ENCODE data around the gene ATXN2.
"Not testable (repeated sequence)": the region's sequence is repeated elsewhere in the genome, so short reads cannot be mapped to it uniquely, and the experiment has no call there.

ATXN2 gene

DNA sequence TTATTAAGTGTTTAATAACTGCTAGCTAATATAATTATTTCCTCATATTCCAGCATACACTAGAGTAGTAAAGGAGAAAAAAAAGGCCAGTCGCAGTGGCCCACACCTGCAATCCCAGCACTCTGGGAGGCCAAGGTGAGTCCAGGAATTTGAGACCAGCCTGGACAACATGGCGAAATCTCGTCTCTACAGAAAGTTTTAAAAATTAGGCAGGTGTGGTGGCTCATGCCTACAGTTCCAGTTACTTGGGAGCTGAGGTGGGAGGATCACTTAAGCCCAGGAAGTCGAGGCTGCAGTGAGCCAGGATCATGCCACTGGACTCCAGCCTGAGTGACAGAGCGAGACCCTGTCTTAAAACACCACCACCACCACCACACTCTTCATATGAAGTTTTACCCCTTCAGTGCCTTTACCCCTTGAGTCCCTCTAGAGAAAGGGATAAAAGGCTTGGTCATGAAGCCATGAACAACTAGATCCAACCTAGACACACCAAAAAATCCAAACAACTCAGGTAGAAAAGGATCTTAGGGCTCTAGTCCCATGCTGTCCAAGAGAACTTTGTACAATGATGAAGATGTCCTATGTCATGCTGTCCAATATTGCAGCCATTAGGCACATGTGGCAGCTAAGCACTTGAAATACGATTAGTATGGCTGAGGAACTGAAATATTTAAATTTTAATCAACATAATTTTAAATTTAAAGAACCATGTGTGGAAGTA lies 29.6 kb downstream of the ATXN2 start:
- DNase-seq, result no peak

DNA sequence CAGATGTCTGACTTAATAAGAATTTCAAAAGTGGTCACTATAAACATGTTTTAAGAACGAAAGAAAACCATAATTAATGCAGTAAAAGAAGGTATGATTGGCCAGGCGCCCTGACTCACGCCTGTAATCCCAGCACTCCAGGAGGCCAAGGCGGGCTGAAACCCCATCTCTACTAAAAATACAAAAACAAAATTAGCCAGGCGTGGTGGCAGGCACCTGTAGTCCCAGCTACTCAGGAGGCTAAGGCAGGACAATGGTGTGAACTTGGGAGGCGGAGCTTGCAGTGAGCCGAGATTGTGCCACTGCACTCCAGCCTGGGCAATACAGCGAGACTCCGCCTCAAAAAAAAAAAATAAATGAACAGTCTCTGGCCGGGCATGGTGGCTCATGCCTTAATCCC lies 38.3 kb downstream of the ATXN2 start:
- DNase-seq, result not testable (repeated sequence)

DNA sequence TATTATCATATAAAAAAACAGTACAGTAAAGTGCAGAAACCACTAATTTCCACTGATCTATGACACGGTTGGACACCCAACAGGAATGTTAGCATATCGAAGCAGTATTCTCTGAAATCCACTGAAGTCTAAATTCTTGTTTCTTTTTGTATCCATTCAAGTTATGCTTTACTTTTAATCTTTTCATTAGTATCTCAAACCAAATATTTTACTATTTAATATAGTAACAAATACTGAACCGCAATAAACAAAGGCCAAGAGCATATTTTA lies 41.1 kb downstream of the ATXN2 start:
- DNase-seq, result no peak

DNA sequence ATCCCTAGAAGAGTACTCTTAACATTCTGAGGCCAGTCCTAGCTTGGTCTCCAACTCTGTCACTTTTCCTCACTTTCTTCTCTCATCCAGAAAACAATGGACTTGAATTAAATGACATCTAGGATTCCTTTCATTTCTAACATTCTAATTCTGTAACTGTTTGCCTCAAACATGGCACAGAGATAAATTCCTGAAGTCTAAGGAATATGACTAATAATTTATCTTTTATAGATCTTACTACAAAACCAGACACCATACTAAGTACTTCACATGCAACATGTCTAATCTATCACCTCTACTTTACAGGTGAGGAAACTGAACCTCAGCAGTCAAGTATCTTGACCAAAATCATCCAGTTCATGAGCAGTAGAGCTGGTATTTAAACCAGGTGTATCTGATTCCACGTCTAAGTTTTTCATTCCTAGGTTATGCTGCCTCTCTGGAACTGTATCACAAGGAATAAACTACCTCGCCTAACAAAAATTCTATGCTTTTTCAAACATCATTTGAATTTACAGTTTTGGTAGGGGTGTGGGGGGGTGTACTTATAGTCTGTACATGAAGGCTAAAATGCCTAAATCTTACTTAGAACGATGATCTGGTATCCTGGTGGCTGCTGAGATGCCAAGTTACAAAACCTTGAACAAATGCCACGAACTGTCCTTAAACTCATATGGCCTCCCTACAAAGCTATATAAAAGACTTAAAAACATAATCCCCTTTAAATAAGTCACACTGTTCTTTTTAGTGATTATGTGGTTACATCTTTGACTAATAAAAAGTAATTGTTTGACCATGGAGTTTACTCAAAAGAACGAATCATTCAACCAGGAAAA lies 41.6 kb downstream of the ATXN2 start:
- DNase-seq, result no peak

DNA sequence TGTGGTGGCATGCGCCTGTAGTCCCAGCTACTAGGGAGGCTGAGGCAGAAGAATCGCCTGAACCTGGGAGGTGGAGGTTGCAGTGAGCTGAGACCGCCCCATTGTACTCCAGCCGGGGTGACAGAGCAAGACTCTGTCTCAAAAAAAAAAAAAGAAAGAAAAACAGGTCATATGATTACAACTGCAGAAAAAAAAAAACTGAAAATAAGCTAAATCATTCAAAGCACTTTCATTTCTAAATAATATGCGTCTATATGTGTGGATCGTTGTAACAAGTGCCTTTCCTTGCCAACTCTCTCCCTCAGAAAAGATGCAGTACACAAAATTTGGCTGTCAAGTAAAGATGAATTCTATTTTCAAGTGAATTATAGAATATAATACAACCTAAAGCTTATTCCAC lies 42.4 kb downstream of the ATXN2 start:
- DNase-seq, result no peak

DNA sequence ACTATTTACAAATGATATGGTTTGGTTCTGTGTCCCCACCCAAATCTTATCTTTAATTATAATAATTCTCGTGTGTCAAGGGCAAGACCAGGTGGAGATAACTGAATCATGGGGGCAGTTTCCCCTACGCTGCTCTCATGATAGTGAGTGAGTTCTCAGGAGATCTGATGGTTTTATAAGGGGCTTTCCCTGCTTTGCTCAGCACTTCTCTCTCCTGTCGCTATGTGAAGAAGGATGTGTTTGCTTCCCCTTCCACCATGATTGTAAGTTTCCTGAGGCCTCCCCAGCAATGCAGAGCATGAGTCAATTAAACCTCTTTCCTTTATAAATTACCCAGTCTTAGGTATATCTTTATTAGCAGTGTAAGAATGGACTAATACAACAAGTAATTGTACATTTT lies 43.8 kb downstream of the ATXN2 start:
- DNase-seq, result not testable (repeated sequence)

DNA sequence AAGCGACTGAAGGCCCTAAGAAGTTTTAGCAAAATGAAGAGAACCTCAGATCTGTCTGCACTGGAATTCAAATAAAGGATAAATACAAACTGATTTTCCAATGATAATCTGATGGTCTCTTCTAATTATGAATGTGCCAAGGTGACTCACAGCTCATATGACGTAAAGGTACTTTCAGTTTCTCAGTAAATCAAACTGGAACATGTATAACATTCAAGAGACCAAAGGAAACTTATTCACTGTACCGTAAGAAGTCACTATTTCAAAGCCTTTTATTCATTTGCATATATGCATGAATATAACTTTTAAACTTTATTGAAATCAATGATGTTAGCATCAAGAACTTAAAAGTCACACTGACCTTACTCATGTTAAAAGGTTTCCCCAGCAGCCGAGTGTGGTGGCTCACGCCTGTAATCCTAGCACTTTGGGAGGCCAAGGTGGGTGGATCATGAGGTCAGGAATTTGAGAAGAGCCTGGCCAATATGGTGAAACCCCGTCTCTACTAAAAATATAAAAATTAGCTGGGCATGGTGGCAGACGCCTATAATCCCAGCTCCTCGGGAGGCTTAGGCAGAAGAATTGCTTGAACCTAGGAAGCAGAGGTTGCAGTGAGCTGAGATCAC lies 52.2 kb downstream of the ATXN2 start:
- no peak for DNase-seq

DNA sequence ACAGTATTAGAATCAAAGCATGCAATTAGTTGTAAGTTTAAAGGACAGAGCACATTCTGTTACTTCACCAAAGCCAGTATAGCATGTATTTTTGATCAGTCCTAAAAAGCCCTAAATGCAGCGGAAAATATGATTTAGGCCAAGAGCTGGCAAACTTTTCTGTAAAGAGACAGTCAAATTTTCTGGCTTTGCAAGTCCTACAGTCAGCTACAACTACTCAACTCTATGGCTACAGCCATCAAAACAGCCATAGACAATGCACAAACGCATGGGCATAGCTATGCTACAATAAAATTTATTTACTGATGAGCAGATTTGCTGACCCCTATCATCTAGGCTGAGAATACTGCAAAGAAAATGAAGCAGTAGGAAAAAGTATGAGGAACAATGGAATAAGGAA lies 52.9 kb downstream of the ATXN2 start:
- DNase-seq, result no peak

DNA sequence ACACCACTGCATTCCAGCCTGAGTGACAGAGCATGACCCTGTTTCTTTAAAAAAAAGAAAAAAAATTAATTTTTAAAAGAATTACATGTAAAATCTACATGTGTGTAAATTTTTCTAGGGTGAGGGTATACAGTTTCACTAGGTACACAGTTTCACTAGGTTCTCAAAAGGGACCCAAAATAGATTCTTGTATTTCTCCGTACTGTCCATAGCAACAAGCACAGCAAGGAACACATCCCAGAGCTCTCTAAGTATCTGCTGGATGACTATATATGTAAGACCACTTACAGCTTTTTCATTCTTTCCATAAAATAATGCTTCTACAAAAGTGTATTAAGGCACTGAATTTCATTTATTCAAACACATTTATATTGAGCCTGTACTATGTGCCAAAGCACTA lies 55.1 kb downstream of the ATXN2 start:
- DNase-seq, result no peak

DNA sequence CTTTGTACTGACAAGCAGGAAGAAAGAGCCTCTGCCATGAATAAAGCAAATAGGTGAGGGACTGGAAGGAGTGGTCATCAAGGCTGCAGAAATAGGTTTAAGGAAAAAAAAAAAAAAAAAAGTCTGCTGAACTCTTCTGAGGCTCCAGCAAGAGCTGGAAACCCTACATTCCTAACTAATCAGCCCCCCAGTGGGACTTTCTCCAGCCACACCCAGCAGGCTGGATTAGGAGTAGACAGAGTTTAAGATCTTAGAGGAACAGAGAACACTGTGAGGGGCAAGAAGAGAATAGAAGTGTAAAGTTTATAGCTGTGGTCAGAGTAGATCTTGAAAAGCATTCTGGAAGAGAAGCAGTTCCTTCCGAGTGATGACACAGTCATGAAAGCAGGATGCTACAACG lies 66.4 kb downstream of the ATXN2 start:
- DNase-seq, result no peak

DNA sequence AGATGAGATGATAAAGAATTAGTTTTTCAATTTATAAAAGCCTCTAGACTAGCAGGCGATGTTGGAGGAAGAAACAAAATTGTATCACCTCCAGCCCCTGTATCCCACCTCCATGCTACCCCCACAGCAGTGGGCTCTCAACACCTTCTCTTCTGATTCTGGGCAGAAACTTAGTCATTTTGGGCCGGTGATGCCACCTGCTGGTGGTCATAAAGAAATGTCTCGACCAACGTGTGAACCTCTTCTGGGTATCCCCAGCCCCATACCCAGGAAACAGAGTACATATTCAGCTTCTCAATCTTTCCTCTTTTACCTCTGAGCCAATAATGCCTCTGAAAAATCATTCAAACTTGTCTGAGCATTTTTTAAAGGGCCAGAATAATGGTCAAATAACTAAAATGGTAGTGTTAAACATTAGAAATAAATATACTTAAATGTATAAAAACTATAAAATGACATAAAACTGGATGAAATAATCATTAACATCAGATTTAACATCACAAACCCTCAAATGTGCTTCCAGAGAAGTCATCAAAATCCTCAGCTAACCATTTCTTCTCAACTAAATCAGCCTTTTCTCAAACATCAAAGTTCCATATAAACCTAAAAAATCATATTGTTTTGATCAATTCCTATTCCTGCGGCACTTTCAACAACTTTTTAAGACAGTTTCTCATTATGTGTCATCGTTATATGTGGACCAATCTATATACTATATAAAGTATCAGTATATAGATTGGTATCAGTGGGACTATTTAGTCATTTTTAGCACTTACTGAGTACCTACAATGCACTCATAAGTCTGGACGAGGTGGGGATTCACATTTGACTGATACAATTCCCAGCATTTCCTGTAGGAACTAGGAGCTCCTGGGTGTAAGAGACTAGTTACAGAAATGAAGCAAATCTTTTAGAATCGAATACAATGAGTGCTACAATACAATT lies 69.4 kb downstream of the ATXN2 start:
- peak; percentile 45 for DNase-seq

DNA sequence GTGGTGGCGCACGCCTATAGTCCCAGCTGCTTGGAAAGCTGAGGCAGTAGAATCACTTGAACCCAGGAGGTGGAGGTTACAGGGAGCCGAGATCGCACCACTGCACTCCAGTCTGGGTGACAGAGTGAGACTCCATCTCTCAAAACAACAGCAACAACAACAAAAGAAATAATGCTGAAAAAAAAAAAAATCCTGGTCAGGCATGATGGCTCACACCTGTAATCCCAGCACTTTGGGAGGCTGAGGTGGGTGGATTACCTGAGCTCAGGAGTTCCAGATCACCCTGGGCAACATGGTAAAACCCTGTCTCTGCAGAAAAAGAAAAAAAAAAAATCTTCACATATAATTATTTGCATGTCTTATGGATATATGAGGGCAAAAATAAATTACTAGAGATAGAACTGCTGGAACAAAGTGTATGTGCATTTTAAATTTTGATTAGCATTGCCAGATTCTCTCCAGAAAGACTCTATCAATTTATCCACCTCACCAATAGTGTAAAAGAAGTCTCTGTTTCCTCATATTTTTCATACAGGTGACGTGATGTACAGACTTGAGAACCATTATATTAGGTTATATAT lies 75.4 kb downstream of the ATXN2 start:
- DNase-seq, result no peak

DNA sequence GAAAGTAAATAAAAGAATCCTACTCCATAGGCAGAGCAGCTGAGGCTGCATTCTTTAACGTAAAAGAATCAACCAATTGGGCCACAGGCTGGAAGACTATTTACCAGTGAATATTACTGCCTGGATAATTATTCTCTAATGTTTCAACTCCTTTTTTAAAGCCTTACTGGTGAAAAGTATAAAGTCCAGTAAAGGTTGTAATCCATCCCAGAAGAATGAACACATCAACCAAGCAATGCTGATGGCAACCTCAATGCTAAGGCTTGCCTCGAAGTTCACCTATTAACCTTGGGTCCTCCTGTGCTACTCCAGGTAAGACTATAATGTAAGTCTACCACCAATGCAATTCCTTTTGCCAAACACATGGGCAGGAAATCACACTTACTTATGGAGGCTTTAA lies 77.3 kb downstream of the ATXN2 start:
- DNase-seq, result no peak

DNA sequence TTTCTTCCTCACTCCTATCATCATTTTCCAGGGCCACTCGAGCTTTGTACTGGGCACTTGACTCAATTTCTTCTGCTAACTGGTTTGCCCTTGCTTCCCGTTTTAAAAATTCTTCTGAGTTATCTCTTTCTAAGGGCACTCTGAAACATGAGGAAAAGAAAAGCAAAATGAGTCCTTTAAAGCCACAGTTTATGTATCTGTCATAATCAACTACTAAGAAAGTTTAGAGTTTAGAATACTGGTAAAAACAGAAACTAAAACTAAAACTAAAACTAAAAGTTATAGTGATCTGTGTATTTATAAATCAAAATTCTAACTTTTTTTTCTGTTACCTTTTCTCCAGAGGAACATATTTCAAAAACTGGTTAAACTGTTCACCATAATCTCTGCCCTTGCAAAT lies 79.2 kb downstream of the ATXN2 start:
- DNase-seq, result no peak

DNA sequence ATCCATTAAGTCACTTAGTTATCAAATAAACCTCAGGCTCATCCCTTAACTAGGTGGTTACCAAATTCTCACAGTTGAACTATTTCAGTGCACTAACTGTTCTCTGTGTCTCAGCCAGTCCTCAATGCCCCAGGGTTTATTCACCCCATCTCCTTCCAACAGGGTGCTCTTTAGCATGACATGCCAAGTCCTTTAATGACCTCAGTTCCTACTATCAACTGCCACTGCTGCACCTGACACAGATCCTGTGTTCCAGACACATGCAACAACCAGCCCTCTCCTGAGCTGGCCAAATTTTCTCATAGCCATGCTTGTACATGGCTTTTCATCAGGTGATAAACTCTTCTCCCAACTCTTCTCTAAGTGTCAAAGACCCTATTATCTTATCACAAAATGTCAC lies 80.0 kb downstream of the ATXN2 start:
- DNase-seq, result no peak

DNA sequence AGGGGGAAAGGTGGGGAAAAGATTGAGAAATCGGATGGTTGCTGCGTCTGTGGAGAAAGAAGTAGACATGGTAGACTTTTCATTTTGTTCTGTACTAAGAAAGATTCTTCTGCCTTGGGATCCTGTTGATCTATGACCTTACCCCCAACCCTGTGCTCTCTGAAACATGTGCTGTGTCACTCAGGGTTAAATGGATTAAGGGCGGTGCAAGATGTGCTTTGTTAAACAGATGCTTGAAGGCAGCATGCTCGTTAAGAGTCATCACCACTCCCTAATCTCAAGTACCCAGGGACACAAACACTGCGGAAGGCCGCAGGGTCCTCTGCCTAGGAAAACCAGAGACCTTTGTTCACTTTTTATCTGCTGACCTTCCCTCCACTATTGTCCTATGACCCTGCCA lies 91.4 kb downstream of the ATXN2 start:
- not testable (repeated sequence) for DNase-seq

DNA sequence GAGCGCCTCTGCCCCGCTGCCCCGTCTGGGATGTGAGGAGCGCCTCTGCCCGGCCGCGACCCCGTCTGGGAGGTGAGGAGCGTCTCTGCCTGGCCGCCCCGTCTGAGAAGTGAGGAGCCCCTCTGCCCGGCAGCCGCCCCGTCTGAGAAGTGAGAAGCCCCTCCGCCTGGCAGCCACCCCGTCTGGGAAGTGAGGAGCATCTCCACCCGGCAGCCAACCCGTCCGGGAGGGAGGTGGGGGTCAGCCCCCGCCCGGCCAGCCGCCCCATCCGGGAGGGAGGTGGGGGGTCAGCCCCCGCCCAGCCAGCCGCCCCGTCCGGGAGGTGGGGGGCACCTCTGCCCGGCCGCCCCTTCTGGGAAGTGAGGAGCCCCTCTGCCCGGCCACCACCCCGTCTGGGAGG lies 91.9 kb downstream of the ATXN2 start:
- not testable (repeated sequence) for DNase-seq

DNA sequence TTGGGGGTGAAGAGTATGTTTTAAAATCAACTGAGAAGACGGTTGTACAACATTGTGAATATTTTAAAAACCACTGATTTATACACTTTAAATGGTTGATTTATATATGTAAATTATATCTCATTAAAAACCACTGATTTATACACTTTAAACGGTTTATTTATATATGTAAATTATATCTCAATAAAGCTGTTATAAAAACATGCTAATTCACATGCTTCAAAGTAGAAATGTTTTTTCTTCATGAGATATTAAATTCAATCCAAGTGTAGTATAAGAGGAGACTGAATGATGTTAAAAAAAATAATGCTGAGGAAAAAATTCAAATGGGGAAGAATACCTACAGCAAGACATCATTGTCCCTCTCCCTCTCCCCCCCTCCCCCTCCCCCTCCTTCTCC lies 92.9 kb downstream of the ATXN2 start:
- no peak for DNase-seq

DNA sequence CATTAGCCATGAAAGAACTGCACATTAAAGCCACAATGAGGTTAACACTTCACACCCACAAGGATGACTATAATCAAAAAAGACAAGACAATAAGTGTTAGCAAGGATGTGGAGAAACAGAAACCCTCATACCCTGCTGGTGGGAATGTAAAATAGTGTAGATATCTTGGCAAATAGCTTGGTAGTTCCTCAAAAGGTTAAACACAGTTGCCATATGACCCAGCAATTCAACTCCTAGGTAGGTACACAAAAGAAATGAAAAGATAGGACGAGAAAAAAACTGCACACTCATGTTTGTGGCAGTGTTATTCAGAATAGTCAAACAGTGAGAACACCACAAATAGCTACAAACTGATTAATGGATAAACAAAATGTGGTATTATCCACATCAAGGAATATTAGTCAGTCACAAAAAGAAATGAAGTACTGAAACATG lies 93.5 kb downstream of the ATXN2 start:
- DNase-seq, result no peak

DNA sequence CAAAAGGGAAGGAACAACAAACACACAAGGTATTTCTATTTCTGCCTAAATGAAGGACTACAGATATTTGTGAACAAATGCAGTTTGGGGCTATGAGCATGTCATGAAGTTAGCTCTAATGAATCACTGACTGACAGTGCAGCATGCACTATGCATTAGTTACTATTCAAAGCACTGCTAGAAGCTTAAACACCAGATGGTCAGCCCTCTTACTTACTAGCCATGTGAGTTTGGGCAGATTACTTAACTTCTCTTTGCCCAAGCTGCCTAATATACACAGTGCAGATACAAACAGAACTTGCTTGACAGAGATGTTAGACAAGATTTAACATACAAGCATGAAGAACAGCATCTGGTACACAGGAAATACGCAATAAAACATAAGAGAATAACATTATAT lies 96.0 kb downstream of the ATXN2 start:
- no peak for DNase-seq

DNA sequence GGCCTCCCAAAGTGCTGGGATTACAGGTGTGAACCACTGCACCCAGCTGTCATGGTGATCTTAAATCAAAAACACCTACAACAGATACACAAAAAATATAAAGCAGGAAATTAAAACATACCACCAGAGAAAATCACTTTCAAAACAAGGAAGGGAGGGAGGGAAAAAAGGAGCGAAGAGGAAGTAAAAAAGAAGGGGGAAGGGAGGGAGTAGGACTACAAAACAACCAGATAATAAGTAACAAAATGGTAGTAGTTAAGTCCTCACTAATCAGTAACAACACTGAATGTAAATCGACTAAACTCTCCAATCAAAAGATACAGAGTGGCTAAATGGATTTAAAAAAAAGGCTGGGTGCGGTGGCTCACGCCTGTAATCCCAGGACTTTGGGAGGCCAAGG lies 104.4 kb downstream of the ATXN2 start:
- DNase-seq, result no peak

DNA sequence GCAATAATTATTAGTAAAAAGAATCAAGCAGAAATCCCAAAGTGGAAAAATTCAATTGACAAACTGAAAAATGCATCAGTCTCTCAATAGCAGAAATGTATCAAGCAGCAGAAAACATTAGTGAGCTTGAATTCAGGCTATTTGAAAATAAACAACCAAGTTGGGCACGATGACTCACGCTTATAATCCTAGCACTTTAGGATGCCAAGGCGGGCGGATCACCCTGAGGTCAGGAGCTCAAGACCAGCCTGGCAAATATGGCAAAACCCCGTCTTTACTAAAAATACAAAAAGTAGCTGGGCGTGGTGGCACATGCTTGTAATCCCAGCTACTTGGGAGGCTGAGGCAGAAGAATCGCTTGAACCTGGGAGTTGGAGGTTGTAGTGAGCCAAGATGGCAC lies 106.1 kb downstream of the ATXN2 start:
- not testable (repeated sequence) for DNase-seq

DNA sequence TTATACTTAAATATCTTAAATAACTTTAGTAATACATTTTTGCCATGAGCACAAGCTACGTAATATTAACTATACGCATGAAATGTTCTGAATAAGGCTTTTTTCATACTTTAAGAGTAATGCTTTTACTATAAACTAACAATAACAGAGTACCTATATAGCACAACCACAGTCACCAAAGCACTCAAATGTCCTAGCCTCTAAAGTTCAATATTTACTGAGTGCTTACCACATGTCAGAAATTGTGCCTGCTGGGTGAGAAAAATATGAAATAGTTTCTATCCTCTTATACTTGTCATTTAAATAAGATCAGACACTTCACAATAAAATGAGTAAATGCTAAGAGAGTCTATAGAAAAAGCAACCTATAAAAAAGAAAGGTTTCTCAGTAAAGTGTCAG lies 110.3 kb downstream of the ATXN2 start:
- DNase-seq, result no peak
